ENCODE measurements around the gene BNIP3.
"Not testable (repeated sequence)": the region's sequence is repeated elsewhere in the genome, so short reads cannot be mapped to it uniquely, and the experiment has no call there.

Gene BNIP3

GRCh38 chr10:131959841-131960240, 21.9 kb downstream of the BNIP3 start:
- no peak for FAIRE-seq
- no peak for DNase-seq (ENCODE audit: extremely low spot score, insufficient read length, low read depth)

GRCh38 chr10:131955591-131956340, 26.0 kb downstream of the BNIP3 start:
- DNase-seq (ENCODE audit: extremely low spot score, insufficient read length, low read depth) (no peak), FAIRE-seq (no peak)

- FAIRE-seq: no peak
- DNase-seq (ENCODE audit: extremely low spot score, insufficient read length, low read depth): no peak
Observed at GRCh38 chr10:131954356-131954965, 27.3 kb downstream of the BNIP3 start.

- FAIRE-seq; DNase-seq (ENCODE audit: extremely low spot score, insufficient read length, low read depth): not testable (repeated sequence)
Observed at GRCh38 chr10:131949908-131950307, 31.8 kb downstream of the BNIP3 start.

- DNase-seq (ENCODE audit: extremely low spot score, insufficient read length, low read depth) (no peak), FAIRE-seq (no peak)
Observed at GRCh38 chr10:131949041-131949862, 32.5 kb downstream of the BNIP3 start.

- FAIRE-seq (no peak), DNase-seq (ENCODE audit: extremely low spot score, insufficient read length, low read depth) (no peak)
Observed at GRCh38 chr10:131948501-131948900, 33.2 kb downstream of the BNIP3 start.

- no peak for FAIRE-seq
- DNase-seq (ENCODE audit: extremely low spot score, insufficient read length, low read depth): no peak
Observed at GRCh38 chr10:131947631-131948347, 33.9 kb downstream of the BNIP3 start.

GRCh38 chr10:131946880-131947279, 34.8 kb downstream of the BNIP3 start:
- FAIRE-seq: no peak
- DNase-seq (ENCODE audit: extremely low spot score, insufficient read length, low read depth): no peak

GRCh38 chr10:131946321-131946751, 35.4 kb downstream of the BNIP3 start:
- FAIRE-seq: no peak

GRCh38 chr10:131944976-131945695, 36.6 kb downstream of the BNIP3 start:
- no peak for FAIRE-seq
- DNase-seq (ENCODE audit: extremely low spot score, insufficient read length, low read depth): no peak

More at GRCh38 chr10:131946321-131946751, 35.4 kb downstream of the BNIP3 start:
- no peak for DNase-seq (ENCODE audit: extremely low spot score, insufficient read length, low read depth)

GRCh38 chr10:131944412-131944811, 37.3 kb downstream of the BNIP3 start:
- FAIRE-seq: no peak
- DNase-seq (ENCODE audit: extremely low spot score, insufficient read length, low read depth): no peak

GRCh38 chr10:131943021-131943814, 38.5 kb downstream of the BNIP3 start:
- FAIRE-seq: no peak
- no peak for DNase-seq (ENCODE audit: extremely low spot score, insufficient read length, low read depth)

- DNase-seq (ENCODE audit: extremely low spot score, insufficient read length, low read depth) (no peak), FAIRE-seq (no peak)
Observed at GRCh38 chr10:131942455-131942854, 39.3 kb downstream of the BNIP3 start.

GRCh38 chr10:131938681-131939080, 43.0 kb downstream of the BNIP3 start:
- no peak for DNase-seq (ENCODE audit: extremely low spot score, insufficient read length, low read depth)

GRCh38 chr10:131937836-131938235, 43.9 kb downstream of the BNIP3 start:
- no peak for FAIRE-seq

More at GRCh38 chr10:131938681-131939080, 43.0 kb downstream of the BNIP3 start:
- FAIRE-seq: no peak

GRCh38 chr10:131936736-131937135, 45.0 kb downstream of the BNIP3 start:
- DNase-seq (ENCODE audit: extremely low spot score, insufficient read length, low read depth) (no peak), FAIRE-seq (no peak)

More at GRCh38 chr10:131937836-131938235, 43.9 kb downstream of the BNIP3 start:
- no peak for DNase-seq (ENCODE audit: extremely low spot score, insufficient read length, low read depth)

GRCh38 chr10:131936294-131936693, 45.4 kb downstream of the BNIP3 start:
- no peak for DNase-seq (ENCODE audit: extremely low spot score, insufficient read length, low read depth)
- FAIRE-seq: no peak

GRCh38 chr10:131935260-131935659, 46.5 kb downstream of the BNIP3 start:
- DNase-seq (ENCODE audit: extremely low spot score, insufficient read length, low read depth) (no peak), FAIRE-seq (no peak)

GRCh38 chr10:131934769-131935168, 47.0 kb downstream of the BNIP3 start:
- DNase-seq (ENCODE audit: extremely low spot score, insufficient read length, low read depth) (no peak), FAIRE-seq (no peak)

Data from GM18507 (cell line).